ENCODE results near the gene VMAC. TPM values are rescaled to one million over a fixed set of nuclear protein-coding genes. Genes with fewer than 3 reads are reported as not detected.

The VMAC gene
- polyA plus RNA-seq, 3 donors, result 4.1 to 4.7 (median 4.7) TPM

- H3K27ac ChIP-seq (ENCODE audit: low read depth, low read length), result no peak overlapping the region
- 74 to 89% (median 88%) methylated on average over 21 of the region's 21 CpGs for WGBS, 3 donors
These were observed 53.6 kb downstream of the VMAC start for GRCh38 chr19:5958074-5958850.

GRCh38 chr19:5958851-5959122 lies 54.1 kb downstream of the VMAC start:
- 91 to 93% (median 92%) methylated on average over 10 of the region's 10 CpGs for WGBS, 3 donors
- no peak overlapping the region for H3K27ac ChIP-seq (ENCODE audit: low read depth, low read length)

GRCh38 chr19:5959260-5960004 lies 54.8 kb downstream of the VMAC start:
- H3K27ac ChIP-seq (ENCODE audit: low read depth, low read length), result no peak overlapping the region
- WGBS, 3 donors, result 55 to 88% (median 80%) methylated on average over 14 of the region's 14 CpGs

Other genes with a start within 250 kb of the VMAC start
- 100 to 1,000 TPM in 1 of 3 donors, 10 to 100 TPM in 2; 53.6 to 120 (median 96.2) TPM for gene MICOS13, start 224.4 kb upstream of the VMAC start, polyA plus RNA-seq
- gene HSD11B1L, start 223.8 kb upstream of the VMAC start, polyA plus RNA-seq, result 1 to 10 TPM; 5.4 to 7.5 (median 6.5) TPM
- gene RPL36, start 214.6 kb upstream of the VMAC start, polyA plus RNA-seq, result 1,000 to 10,000 TPM; 1,118 to 1,631 (median 1,215) TPM
- 10 to 100 TPM; 40.7 to 67.1 (median 45.2) TPM for gene LONP1, start 184.7 kb upstream of the VMAC start, polyA plus RNA-seq
- not detected for gene CATSPERD, start 184.2 kb upstream of the VMAC start, polyA plus RNA-seq
- gene PRR22, start 120.1 kb upstream of the VMAC start, polyA plus RNA-seq, result 1 to 10 TPM in 2 of 3 donors, under 1 TPM in 1; 0.79 to 2.7 (median 2.1) TPM
- 10 to 100 TPM; 16.0 to 44.0 (median 29.3) TPM for gene DUS3L, start 113.7 kb upstream of the VMAC start, polyA plus RNA-seq
- 10 to 100 TPM in 1 of 3 donors, under 1 TPM in 2; 0.22 to 10.4 (median 0.67) TPM for gene NRTN, start 99.8 kb upstream of the VMAC start, polyA plus RNA-seq
- gene FUT6, start 65.2 kb upstream of the VMAC start, polyA plus RNA-seq, result 1 to 10 TPM in 1 of 3 donors, under 1 TPM in 1, not detected in 1; 0.10 to 2.5 TPM
- 1 to 10 TPM in 1 of 3 donors, under 1 TPM in 2; 0.11 to 2.6 (median 0.83) TPM for gene FUT3, start 53.4 kb upstream of the VMAC start, polyA plus RNA-seq
- gene FUT5, start 34.3 kb upstream of the VMAC start, polyA plus RNA-seq, result not detected
- 100 to 1,000 TPM; 231 to 455 (median 364) TPM for gene NDUFA11, start 1.1 kb upstream of the VMAC start, polyA plus RNA-seq
- gene CAPS, start 9.4 kb downstream of the VMAC start, polyA plus RNA-seq, result 10 to 100 TPM in 2 of 3 donors, 1 to 10 TPM in 1; 7.0 to 13.4 (median 11.4) TPM
- gene RANBP3, start 73.3 kb downstream of the VMAC start, polyA plus RNA-seq, result 10 to 100 TPM; 26.3 to 34.5 (median 32.3) TPM
- gene RFX2, start 205.6 kb downstream of the VMAC start, polyA plus RNA-seq, result 10 to 100 TPM in 1 of 3 donors, 1 to 10 TPM in 2; 1.6 to 21.5 (median 3.7) TPM
- not detected for gene ACSBG2, start 230.8 kb downstream of the VMAC start, polyA plus RNA-seq